GM12878 (cell line): ENCODE results near the gene TRIM8. TPM values are rescaled to one million over a fixed set of nuclear protein-coding genes. Genes with fewer than 3 reads are reported as not detected.

Experiments used
- BACH1 ChIP-seq: fragments of 450-650 bp; IDR thresholded peaks from 2 replicates; pipeline ENCODE4 v1.6.1; 2017; ENCODE audit warnings: mild to moderate bottlenecking, borderline replicate concordance
- CTCF ChIP-seq, 3 experiments: IDR thresholded peaks in 2 of 3; conservative IDR thresholded peaks in 1 of 3; 2 replicates each; pipeline ENCODE4 v1.5.1; 2011; ENCODE audit warnings: low read depth in 3 of 3, low read length in 3 of 3, mild to moderate bottlenecking in 3 of 3, control low read depth in 2 of 3, moderate library complexity in 2 of 3, inconsistent platforms in 1 of 3, mixed read lengths in 1 of 3; ENCODE audit not compliant: control insufficient read depth in 2 of 3, insufficient read depth in 1 of 3; ENCODE audit errors: extremely low read depth in 1 of 3
- E4F1 ChIP-seq: fragments of 450-650 bp; IDR thresholded peaks from 2 replicates; pipeline ENCODE4 v1.6.1; 2018; ENCODE audit warnings: borderline replicate concordance, mild to moderate bottlenecking; ENCODE audit not compliant: partially characterized antibody
- EED ChIP-seq: sonication (generic); IDR thresholded peaks from 2 replicates; pipeline ENCODE4 v1.6.1; 2016; ENCODE audit warnings: antibody characterized with exemption, low read depth
- EZH2 ChIP-seq: IDR thresholded peaks from 2 replicates; pipeline ENCODE4 v1.6.1; 2012; ENCODE audit warnings: low read depth, mild to moderate bottlenecking, control low read depth, inconsistent platforms, low read length, borderline replicate concordance; ENCODE audit not compliant: control insufficient read depth
- RBBP5 ChIP-seq: fragments of 200-600 bp; sonication (generic); conservative IDR thresholded peaks from 2 replicates; pipeline ENCODE4 v1.6.1; 2016
- SREBF1 ChIP-seq: IDR thresholded peaks from 2 replicates; pipeline ENCODE4 v1.6.1; 2012; ENCODE audit warnings: mild to moderate bottlenecking, low read length
- USF1 ChIP-seq: IDR thresholded peaks from 2 replicates; pipeline ENCODE4 v1.6.1; 2011; ENCODE audit warnings: borderline replicate concordance, low read depth, mild to moderate bottlenecking, moderate library complexity, mixed read lengths, low read length; ENCODE audit not compliant: insufficient read depth; ENCODE audit errors: extremely low read length
- ZNF207 ChIP-seq: fragments of 450-650 bp; IDR thresholded peaks from 2 replicates; pipeline ENCODE4 v1.6.1; 2014; ENCODE audit warnings: antibody characterized with exemption, mild to moderate bottlenecking, borderline replicate concordance
- ZNF592 ChIP-seq: fragments of 450-650 bp; IDR thresholded peaks from 2 replicates; pipeline ENCODE4 v1.6.1; 2017; ENCODE audit warnings: mild to moderate bottlenecking, moderate library complexity
- polyA plus RNA-seq, 11 experiments: library from polyadenylated mRNA; depleted of rRNA in 4 of 11; unstranded in 6 of 11; stranded (reverse) in 5 of 11; fragments of >200 nt; fragmentation: Nextera tagmentation in 4 of 11; fragmentation: Illumina TruSeq in 1 of 11; extraction: Ambion mirVana in 4 of 11; extraction: Trizol in 1 of 11; gene quantifications; 1 replicate in 1 of 11; 2 replicates in 10 of 11; pipeline versions ENCODE4 v1.2.1 to v1.2.3, GENCODE V29; 2011 to 2016; ENCODE audit warnings: inconsistent platforms in 2 of 11, missing spikeins in 2 of 11, low read depth in 1 of 11
- total RNA-seq, 4 experiments: library from RNA; depleted of rRNA in 3 of 4; stranded (reverse); fragments of >200 nt in 3 of 4; fragmentation: Illumina TruSeq in 1 of 4; extraction: Trizol in 1 of 4; gene quantifications; 2 replicates each; pipeline versions ENCODE4 v1.2.1 to v1.2.3, GENCODE V29; 2013 to 2021

The TRIM8 gene
- total and polyA plus RNA-seq, 10 of the 15 experiments (the other 5 are each of a cell fraction or from before 2014, with no cell fraction given): 7.9 to 53.2 (median 24.6) TPM

- TF ChIP-seq E4F1 (no peak), SREBF1 (no peak), EZH2 (no peak), ZNF207 (no peak; the same call in 1 of the 2 replicates), ZNF592 (no peak), EED (peak; percentile 90), CTCF (IDR thresholded peaks at IDR 0.05 in 2 of 3, conservative IDR thresholded peaks at IDR 0.05 in 1 of 3; ENCODE audit: control insufficient read depth in 2 of 3, extremely low read depth in 1 of 3, insufficient read depth in 1 of 3, low read depth in 3 of 3, low read length in 3 of 3) (no peak), RBBP5 (no peak), USF1 (no peak), BACH1 (peak; percentile 22; the same call in 1 of the 2 replicates)
These were observed 1.7 kb downstream of the TRIM8 start (continued) for GRCh38 chr10:102645741-102646609.
